WTC11 (cell line): ENCODE results near the gene LIF. TPM values are rescaled to one million over a fixed set of nuclear protein-coding genes. Genes with fewer than 3 reads are reported as not detected.

Experiments used
- ATAC-seq: fragments of 200-7000 bp; cut with Tn5 transposase; 2 replicates; pipeline ENCODE4 v1.10.0; 2021; ENCODE audit warnings: mild to moderate bottlenecking, moderate library complexity
- CTCF ChIA-PET: fragments of 300-600 bp; sonication (Branson Sonifier 250); formaldehyde crosslinking; loops from one replicate; lab custom pipeline; 2021; ENCODE audit warnings: antibody characterized with exemption; lab: Charles Lee
- POLR2A ChIA-PET: fragments of 350-600 bp; sonication (Branson Sonifier 250); formaldehyde crosslinking; loops from one replicate; lab custom pipeline; 2021; ENCODE audit warnings: antibody characterized with exemption; lab: Charles Lee
- DNase-seq: peaks from one replicate; pipeline ENCODE4 v3.0.0; 2021; ENCODE audit warnings: low spot score
- H3K27ac Mint-ChIP-seq: 2 replicates; pipeline ENCODE4 v1.8.0; 2021; ENCODE audit warnings: mixed read lengths
- H3K27me3 Mint-ChIP-seq: 2 replicates; pipeline ENCODE4 v1.8.0; 2021; ENCODE audit warnings: low read depth, mild to moderate bottlenecking, moderate library complexity, mixed read lengths
- H3K36me3 Mint-ChIP-seq: 2 replicates; pipeline ENCODE4 v1.8.0; 2021; ENCODE audit warnings: mixed read lengths
- H3K4me1 Mint-ChIP-seq: 2 replicates; pipeline ENCODE4 v1.8.0; 2022; ENCODE audit warnings: mixed read lengths
- H3K4me3 Mint-ChIP-seq: 2 replicates; pipeline ENCODE4 v1.8.0; 2021; ENCODE audit warnings: mild to moderate bottlenecking, moderate library complexity, mixed read lengths
- H3K9me3 Mint-ChIP-seq: 2 replicates; pipeline ENCODE4 v1.8.0; 2021; ENCODE audit warnings: mixed read lengths
- ATF1 ChIP-seq: sonication (generic); formaldehyde crosslinking; IDR thresholded peaks from 2 replicates; pipeline ENCODE4 v1.8.1; 2023; ENCODE audit warnings: mild to moderate bottlenecking, moderate library complexity, missing genetic modification reagents
- GTF2I ChIP-seq: fragments of 250-450 bp; sonication (Bioruptor Pico); conservative IDR thresholded peaks from 2 replicates; pipeline ENCODE4 v1.4.0; 2021; ENCODE audit warnings: mild to moderate bottlenecking
- NR1H2 ChIP-seq: sonication (generic); formaldehyde crosslinking; IDR thresholded peaks from 2 replicates; pipeline ENCODE4 v1.9.0; 2021; ENCODE audit warnings: mild to moderate bottlenecking, moderate library complexity, missing genetic modification reagents
- total RNA-seq: library from RNA; stranded (reverse); gene quantifications from 3 replicates; pipeline ENCODE4 v1.2.3, GENCODE V29; 2021
- TF ChIP-seq, protein P1 (sequence below): sonication (generic); formaldehyde crosslinking; IDR thresholded peaks from 2 replicates; pipeline ENCODE4 v1.8.1; 2023; ENCODE audit warnings: mild to moderate bottlenecking, moderate library complexity, missing genetic modification reagents
- TF ChIP-seq, protein P2 (sequence below): fragments of 250-450 bp; sonication (Bioruptor Pico); IDR thresholded peaks from 2 replicates; pipeline ENCODE4 v1.9.0; 2021; ENCODE audit warnings: mild to moderate bottlenecking, borderline replicate concordance
- TF ChIP-seq, protein P3 (sequence below): sonication (generic); formaldehyde crosslinking; IDR thresholded peaks from 2 replicates; pipeline ENCODE4 v1.8.1; 2023; ENCODE audit warnings: mild to moderate bottlenecking, missing genetic modification reagents
- TF ChIP-seq, protein P4 (sequence below): sonication (generic); formaldehyde crosslinking; IDR thresholded peaks from 2 replicates; pipeline ENCODE4 v1.8.0; 2022; ENCODE audit warnings: mild to moderate bottlenecking, missing genetic modification reagents
- TF ChIP-seq, protein P5 (sequence below): fragments of 250-450 bp; sonication (Bioruptor Pico); conservative IDR thresholded peaks from 2 replicates; pipeline ENCODE4 v1.9.0; 2021; ENCODE audit warnings: mild to moderate bottlenecking
- TF ChIP-seq, protein P6 (sequence below): sonication (generic); formaldehyde crosslinking; IDR thresholded peaks from 2 replicates; pipeline ENCODE4 v1.8.1; 2022; ENCODE audit warnings: missing genetic modification reagents, borderline replicate concordance

The LIF gene
- total RNA-seq, 1 experiment from 2014 or later = 7.2 TPM

DNA sequence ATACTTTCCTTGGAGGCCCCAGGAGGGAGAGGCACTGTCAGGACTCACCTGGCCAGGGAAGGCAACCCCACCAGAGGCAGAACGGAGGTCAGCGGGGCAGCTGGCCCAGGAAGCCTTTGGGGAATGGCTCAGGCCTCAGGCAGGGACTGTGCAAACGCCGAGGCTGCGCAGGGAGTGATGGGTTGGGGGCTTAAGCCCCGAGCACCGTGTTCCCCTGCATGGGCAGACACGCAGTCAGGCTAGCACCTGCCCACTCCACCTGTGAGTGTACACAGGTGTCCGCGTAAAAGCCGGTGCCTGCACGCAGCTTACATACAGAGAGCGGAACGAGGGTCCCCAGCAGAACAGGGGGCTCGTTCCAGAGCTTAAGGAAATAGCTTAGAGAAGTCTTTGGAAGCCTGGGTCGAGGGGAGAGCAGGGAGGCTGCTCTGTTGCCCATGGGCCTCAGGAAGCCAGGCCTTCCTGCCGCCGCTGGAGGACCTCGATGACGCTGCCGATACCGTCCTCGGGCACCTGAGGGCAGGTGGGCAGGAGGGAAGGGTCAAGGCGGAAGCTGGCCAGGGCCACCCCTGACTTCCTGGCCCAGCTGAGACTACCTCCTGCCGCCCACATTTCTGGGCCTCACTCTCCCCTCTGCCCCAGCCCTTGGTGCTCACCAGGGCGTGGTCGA is 38.8 kb upstream of the LIF start:
- no peaks in the 10 kb centered on the region for H3K9me3 Mint-ChIP-seq
- peaks cover 9% of the 10 kb centered on the region for H3K4me1 Mint-ChIP-seq
- H3K36me3 Mint-ChIP-seq = no peaks in the 10 kb centered on the region
- peaks cover 3% of the 10 kb centered on the region for H3K27me3 Mint-ChIP-seq
- ATAC-seq (no peak), DNase-seq (no peak)
- TF ChIP-seq, protein P1, sequence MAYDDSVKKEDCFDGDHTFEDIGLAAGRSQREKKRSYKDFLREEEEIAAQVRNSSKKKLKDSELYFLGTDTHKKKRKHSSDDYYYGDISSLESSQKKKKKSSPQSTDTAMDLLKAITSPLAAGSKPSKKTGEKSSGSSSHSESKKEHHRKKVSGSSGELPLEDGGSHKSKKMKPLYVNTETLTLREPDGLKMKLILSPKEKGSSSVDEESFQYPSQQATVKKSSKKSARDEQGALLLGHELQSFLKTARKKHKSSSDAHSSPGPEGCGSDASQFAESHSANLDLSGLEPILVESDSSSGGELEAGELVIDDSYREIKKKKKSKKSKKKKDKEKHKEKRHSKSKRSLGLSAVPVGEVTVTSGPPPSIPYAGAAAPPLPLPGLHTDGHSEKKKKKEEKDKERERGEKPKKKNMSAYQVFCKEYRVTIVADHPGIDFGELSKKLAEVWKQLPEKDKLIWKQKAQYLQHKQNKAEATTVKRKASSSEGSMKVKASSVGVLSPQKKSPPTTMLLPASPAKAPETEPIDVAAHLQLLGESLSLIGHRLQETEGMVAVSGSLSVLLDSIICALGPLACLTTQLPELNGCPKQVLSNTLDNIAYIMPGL (CRISPR knock-in tag) = no peak
- TF ChIP-seq, protein P2, sequence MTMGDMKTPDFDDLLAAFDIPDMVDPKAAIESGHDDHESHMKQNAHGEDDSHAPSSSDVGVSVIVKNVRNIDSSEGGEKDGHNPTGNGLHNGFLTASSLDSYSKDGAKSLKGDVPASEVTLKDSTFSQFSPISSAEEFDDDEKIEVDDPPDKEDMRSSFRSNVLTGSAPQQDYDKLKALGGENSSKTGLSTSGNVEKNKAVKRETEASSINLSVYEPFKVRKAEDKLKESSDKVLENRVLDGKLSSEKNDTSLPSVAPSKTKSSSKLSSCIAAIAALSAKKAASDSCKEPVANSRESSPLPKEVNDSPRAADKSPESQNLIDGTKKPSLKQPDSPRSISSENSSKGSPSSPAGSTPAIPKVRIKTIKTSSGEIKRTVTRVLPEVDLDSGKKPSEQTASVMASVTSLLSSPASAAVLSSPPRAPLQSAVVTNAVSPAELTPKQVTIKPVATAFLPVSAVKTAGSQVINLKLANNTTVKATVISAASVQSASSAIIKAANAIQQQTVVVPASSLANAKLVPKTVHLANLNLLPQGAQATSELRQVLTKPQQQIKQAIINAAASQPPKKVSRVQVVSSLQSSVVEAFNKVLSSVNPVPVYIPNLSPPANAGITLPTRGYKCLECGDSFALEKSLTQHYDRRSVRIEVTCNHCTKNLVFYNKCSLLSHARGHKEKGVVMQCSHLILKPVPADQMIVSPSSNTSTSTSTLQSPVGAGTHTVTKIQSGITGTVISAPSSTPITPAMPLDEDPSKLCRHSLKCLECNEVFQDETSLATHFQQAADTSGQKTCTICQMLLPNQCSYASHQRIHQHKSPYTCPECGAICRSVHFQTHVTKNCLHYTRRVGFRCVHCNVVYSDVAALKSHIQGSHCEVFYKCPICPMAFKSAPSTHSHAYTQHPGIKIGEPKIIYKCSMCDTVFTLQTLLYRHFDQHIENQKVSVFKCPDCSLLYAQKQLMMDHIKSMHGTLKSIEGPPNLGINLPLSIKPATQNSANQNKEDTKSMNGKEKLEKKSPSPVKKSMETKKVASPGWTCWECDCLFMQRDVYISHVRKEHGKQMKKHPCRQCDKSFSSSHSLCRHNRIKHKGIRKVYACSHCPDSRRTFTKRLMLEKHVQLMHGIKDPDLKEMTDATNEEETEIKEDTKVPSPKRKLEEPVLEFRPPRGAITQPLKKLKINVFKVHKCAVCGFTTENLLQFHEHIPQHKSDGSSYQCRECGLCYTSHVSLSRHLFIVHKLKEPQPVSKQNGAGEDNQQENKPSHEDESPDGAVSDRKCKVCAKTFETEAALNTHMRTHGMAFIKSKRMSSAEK (CRISPR knock-in tag) = no peak
- no peak for TF ChIP-seq NR1H2 (CRISPR knock-in tag)
- TF ChIP-seq, protein P3, sequence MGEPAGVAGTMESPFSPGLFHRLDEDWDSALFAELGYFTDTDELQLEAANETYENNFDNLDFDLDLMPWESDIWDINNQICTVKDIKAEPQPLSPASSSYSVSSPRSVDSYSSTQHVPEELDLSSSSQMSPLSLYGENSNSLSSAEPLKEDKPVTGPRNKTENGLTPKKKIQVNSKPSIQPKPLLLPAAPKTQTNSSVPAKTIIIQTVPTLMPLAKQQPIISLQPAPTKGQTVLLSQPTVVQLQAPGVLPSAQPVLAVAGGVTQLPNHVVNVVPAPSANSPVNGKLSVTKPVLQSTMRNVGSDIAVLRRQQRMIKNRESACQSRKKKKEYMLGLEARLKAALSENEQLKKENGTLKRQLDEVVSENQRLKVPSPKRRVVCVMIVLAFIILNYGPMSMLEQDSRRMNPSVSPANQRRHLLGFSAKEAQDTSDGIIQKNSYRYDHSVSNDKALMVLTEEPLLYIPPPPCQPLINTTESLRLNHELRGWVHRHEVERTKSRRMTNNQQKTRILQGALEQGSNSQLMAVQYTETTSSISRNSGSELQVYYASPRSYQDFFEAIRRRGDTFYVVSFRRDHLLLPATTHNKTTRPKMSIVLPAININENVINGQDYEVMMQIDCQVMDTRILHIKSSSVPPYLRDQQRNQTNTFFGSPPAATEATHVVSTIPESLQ (CRISPR knock-in tag) = no peak
- CTCF ChIA-PET = interaction anchor here (1.2 to 3.6 kb wide), 2 partner anchors 22 to 42 kb away, joined by 7 to 25 read pairs; partner anchors contain the start of gene TBC1D10A
- no peak overlapping the region for H3K27ac Mint-ChIP-seq
- no peak overlapping the region for H3K4me3 Mint-ChIP-seq
- POLR2A ChIA-PET = no interaction called here

DNA sequence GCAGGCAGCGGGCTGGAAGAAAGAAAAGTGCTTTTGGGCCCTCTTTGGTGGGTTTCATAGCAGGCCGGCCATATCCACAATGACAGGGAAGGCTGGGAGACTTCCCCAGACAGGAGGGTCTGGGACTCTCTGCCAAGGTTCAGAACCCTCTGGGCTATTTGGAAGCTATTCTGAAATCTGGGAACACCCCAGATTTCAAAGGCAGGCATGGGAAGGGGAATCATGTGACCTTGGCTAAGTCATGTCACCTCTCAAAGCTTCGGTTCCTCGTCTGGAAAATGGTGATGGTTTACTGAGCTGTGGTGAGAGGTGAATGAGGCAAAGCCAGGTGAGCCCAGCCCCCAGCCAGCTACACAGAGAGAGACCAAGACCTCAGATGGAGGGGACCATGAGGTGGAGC is 38.1 kb upstream of the LIF start:
- no peak for TF ChIP-seq GTF2I (CRISPR knock-in tag)
- TF ChIP-seq, protein P4, sequence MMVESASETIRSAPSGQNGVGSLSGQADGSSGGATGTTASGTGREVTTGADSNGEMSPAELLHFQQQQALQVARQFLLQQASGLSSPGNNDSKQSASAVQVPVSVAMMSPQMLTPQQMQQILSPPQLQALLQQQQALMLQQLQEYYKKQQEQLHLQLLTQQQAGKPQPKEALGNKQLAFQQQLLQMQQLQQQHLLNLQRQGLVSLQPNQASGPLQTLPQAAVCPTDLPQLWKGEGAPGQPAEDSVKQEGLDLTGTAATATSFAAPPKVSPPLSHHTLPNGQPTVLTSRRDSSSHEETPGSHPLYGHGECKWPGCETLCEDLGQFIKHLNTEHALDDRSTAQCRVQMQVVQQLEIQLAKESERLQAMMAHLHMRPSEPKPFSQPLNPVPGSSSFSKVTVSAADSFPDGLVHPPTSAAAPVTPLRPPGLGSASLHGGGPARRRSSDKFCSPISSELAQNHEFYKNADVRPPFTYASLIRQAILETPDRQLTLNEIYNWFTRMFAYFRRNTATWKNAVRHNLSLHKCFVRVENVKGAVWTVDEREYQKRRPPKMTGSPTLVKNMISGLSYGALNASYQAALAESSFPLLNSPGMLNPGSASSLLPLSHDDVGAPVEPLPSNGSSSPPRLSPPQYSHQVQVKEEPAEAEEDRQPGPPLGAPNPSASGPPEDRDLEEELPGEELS (CRISPR knock-in tag) = no peak
- TF ChIP-seq, protein P5, sequence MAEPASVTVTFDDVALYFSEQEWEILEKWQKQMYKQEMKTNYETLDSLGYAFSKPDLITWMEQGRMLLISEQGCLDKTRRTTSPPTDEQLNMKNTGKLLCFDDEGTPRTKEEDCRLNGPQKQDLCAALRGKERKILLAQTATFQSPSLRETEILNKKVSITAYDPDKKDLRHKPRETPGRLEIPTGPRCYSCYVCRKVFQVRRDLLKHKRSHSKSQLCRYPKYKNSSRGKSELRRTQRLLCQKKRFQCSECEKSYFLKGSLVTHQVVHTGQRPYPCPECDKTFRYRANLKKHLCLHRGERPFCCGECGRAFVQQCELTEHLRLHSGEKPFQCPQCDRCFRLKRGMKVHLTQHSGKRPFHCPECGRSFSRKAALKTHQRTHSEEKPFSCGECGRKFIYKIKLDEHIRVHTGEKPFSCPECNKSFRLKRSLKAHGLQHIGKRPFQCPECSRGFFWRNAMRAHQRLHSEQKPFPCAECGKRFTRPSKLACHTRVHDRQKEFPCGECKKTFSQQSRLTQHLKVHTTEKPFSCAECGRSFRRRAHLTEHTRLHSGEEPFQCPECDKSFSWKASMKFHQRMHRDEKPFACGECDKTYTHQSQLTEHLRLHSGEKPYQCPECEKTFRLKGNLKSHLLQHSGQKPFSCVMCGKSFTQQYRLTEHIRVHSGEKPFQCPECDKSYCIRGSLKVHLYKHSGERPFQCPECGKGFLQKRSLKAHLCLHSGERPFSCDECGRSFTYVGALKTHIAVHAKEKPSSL (CRISPR knock-in tag) = no peak
- TF ChIP-seq ATF1 (CRISPR knock-in tag) = no peak
- TF ChIP-seq, protein P6, sequence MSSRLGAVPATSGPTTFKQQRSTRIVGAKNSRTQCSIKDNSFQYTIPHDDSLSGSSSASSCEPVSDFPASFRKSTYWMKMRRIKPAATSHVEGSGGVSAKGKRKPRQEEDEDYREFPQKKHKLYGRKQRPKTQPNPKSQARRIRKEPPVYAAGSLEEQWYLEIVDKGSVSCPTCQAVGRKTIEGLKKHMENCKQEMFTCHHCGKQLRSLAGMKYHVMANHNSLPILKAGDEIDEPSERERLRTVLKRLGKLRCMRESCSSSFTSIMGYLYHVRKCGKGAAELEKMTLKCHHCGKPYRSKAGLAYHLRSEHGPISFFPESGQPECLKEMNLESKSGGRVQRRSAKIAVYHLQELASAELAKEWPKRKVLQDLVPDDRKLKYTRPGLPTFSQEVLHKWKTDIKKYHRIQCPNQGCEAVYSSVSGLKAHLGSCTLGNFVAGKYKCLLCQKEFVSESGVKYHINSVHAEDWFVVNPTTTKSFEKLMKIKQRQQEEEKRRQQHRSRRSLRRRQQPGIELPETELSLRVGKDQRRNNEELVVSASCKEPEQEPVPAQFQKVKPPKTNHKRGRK (CRISPR knock-in tag) = no peak
- H3K4me1 Mint-ChIP-seq = peaks cover 5% of the 10 kb centered on the region
- H3K27me3 Mint-ChIP-seq = peaks cover 3% of the 10 kb centered on the region
- H3K36me3 Mint-ChIP-seq = no peaks in the 10 kb centered on the region
- ChIA-PET POLR2A (no interaction called here), CTCF (interaction anchor here (1.2 to 3.6 kb wide), 2 partner anchors 21 to 42 kb away, joined by 7 to 25 read pairs; partner anchors contain the start of gene TBC1D10A)
- H3K9me3 Mint-ChIP-seq = no peaks in the 10 kb centered on the region
- no peak overlapping the region for H3K27ac Mint-ChIP-seq
- ATAC-seq (no peak), DNase-seq (no peak)
- no peak overlapping the region for H3K4me3 Mint-ChIP-seq
